Esophagus squamous epithelium (tissue), 5 donors: Measurements from ENCODE around the gene ANKFN1. TPM values are rescaled to one million over a fixed set of nuclear protein-coding genes. Genes with fewer than 3 reads are reported as not detected.

Experiments used
- DNase-seq: peaks from one replicate; lab custom pipeline; 2025; lab: John Stamatoyannopoulos, UW
- H3K27ac ChIP-seq, 4 donors: fragments of 200-600 bp; sonication (generic); one replicate each; pipeline ENCODE4 v1.5.1; 2016 to 2019; ENCODE audit warnings: mild to moderate bottlenecking in 1 of 4
- H3K27me3 ChIP-seq, 4 donors: fragments of 200-600 bp; sonication (generic); 1 replicate in 3 of 4; 2 replicates in 1 of 4; pipeline versions ENCODE4 v1.5.1 to v1.6.0; 2017 to 2021; ENCODE audit warnings: antibody characterized with exemption in 1 of 4
- H3K36me3 ChIP-seq, 3 donors: fragments of 200-600 bp; sonication (generic); one replicate each; pipeline ENCODE4 v1.5.1; 2016 to 2019
- H3K4me1 ChIP-seq, 3 donors: fragments of 200-600 bp; sonication (generic); one replicate each; pipeline ENCODE4 v1.5.1; 2017 to 2019
- H3K4me3 ChIP-seq, 4 donors: fragments of 200-600 bp; sonication (generic); 1 replicate in 3 of 4; 2 replicates in 1 of 4; pipeline ENCODE4 v1.5.1; 2016 to 2019; ENCODE audit warnings: mild to moderate bottlenecking in 2 of 4, moderate library complexity in 1 of 4
- H3K9me3 ChIP-seq, 3 donors: fragments of 200-600 bp; sonication (generic); one replicate each; pipeline ENCODE4 v1.5.1; 2016 to 2019
- POLR2A ChIP-seq, 4 donors: fragments of 450-650 bp; IDR thresholded peaks; one replicate each; pipeline ENCODE4 v1.6.1; 2017; ENCODE audit warnings: antibody characterized with exemption in 4 of 4, mild to moderate bottlenecking in 4 of 4, moderate library complexity in 3 of 4
- WGBS, 2 donors: methylation state at CpG; one replicate each; pipeline ENCODE4 v1.1.5; 2018; 5-methylcytosine and 5-hydroxymethylcytosine counted together
- intact Hi-C: fragments of 100-400 bp; cut with DNase I; formaldehyde crosslinking; loops from one replicate; pipeline ENCODE4 v1.15.0; 2022
- total RNA-seq, 4 donors: library from RNA; depleted of rRNA; stranded (reverse); fragments of >200 nt; gene quantifications; one replicate each; pipeline ENCODE4 v1.1.0, GENCODE V29; 2016
- TF ChIP-seq, protein P1 (sequence below), 6 experiments: fragments of 450-650 bp in 4 of 6; fragments of 200-600 bp in 2 of 6; sonication (generic) in 2 of 6; IDR thresholded peaks; one replicate each; pipeline ENCODE4 v1.5.1; 2016 to 2019; ENCODE audit warnings: antibody characterized with exemption in 6 of 6, mild to moderate bottlenecking in 4 of 6, moderate library complexity in 4 of 6
- donor health status: DM: yes; HTN: yes; CAD: no.

ANKFN1 gene
- total RNA-seq, 4 donors from 2014 or later, result under 0.01 to 0.31 TPM; not detected in 2

- Histone ChIP-seq H3K4me1 (no peaks in the 10 kb centered on the region), H3K36me3 (no peaks in the 10 kb centered on the region), H3K9me3 (no peaks in the 10 kb centered on the region), H3K4me3 (no peak overlapping the region), H3K27ac (no peak overlapping the region), H3K27me3 (peaks cover 0 to 43% (median 0%) of the 10 kb centered on the region in 4 donors)
- intact Hi-C loops, result no loop called here
- no peak for DNase-seq
- TF ChIP-seq, protein P1, sequence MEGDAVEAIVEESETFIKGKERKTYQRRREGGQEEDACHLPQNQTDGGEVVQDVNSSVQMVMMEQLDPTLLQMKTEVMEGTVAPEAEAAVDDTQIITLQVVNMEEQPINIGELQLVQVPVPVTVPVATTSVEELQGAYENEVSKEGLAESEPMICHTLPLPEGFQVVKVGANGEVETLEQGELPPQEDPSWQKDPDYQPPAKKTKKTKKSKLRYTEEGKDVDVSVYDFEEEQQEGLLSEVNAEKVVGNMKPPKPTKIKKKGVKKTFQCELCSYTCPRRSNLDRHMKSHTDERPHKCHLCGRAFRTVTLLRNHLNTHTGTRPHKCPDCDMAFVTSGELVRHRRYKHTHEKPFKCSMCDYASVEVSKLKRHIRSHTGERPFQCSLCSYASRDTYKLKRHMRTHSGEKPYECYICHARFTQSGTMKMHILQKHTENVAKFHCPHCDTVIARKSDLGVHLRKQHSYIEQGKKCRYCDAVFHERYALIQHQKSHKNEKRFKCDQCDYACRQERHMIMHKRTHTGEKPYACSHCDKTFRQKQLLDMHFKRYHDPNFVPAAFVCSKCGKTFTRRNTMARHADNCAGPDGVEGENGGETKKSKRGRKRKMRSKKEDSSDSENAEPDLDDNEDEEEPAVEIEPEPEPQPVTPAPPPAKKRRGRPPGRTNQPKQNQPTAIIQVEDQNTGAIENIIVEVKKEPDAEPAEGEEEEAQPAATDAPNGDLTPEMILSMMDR (IDR thresholded peaks at IDR 0.05), result no peak
- TF ChIP-seq POLR2A (IDR thresholded peaks at IDR 0.05), result no peak
- WGBS, 2 donors, result 32 to 49% methylated on average over 5 of the region's 5 CpGs
These were observed 172.7 kb downstream of the ANKFN1 start for GRCh38 chr17:56326001-56326359.

- 19 to 23% methylated on average over 1 of the region's 1 CpG for WGBS, 2 donors
- H3K4me1 ChIP-seq, result no peaks in the 10 kb centered on the region
- H3K36me3 ChIP-seq, result no peaks in the 10 kb centered on the region
- H3K4me3 ChIP-seq, result no peak overlapping the region
- intact Hi-C loops, result no loop called here
- no peaks in the 10 kb centered on the region for H3K27me3 ChIP-seq
- TF ChIP-seq, protein P1 (IDR thresholded peaks at IDR 0.05), result no peak
- TF ChIP-seq POLR2A (IDR thresholded peaks at IDR 0.05), result no peak
- H3K9me3 ChIP-seq, result no peaks in the 10 kb centered on the region
- no peak for DNase-seq
- H3K27ac ChIP-seq, result no peak overlapping the region
These were observed 194.4 kb downstream of the ANKFN1 start for GRCh38 chr17:56347639-56348038.

DNA sequence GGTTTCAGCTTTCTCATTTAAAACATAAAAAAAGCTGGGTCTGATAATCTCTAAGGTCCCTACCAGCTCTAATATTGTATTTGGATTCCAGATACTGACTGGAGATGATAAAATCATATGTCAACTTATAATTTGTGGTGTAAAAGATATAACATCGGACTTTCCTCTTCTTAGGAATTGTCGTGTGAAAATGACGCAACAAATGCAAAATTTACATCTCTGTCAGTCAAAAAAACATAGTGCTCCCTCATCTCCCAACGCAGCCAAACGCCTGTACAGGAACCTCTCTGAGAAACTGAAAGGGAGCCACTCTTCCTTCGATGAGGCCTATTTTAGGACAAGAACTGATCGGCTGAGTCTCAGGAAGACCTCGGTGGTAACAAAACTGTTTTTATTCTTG is 197.3 kb downstream of the ANKFN1 start:
- H3K9me3 ChIP-seq, result no peaks in the 10 kb centered on the region
- DNase-seq, result no peak
- no peaks in the 10 kb centered on the region for H3K4me1 ChIP-seq
- no peak overlapping the region for H3K27ac ChIP-seq
- TF ChIP-seq, protein P1 (IDR thresholded peaks at IDR 0.05), result no peak
- TF ChIP-seq POLR2A (IDR thresholded peaks at IDR 0.05), result no peak
- no peaks in the 10 kb centered on the region for H3K36me3 ChIP-seq
- WGBS, 2 donors, result 77 to 84% methylated on average over 8 of the region's 8 CpGs
- no peak overlapping the region for H3K4me3 ChIP-seq
- no peaks in the 10 kb centered on the region for H3K27me3 ChIP-seq
- intact Hi-C loops, result no loop called here

DNA sequence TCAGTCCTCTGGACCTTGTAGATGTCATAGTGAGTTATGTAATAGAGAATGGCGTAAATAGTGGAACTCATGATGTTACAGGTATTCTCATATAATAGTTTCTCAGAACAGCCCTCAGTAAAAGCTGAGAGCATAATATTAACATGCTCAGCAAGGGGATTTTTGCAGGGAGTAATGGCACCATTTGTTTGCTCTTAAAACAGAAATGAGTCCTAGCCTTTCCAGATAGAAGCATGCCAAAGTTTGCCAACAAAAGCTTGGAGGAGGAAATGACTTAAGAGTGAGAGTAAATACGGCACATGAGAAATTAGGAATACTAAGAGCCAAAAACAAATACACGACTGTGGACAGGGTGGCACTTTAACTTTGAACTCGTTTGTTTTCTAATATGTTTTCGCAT is 198.4 kb downstream of the ANKFN1 start:
- no peak for DNase-seq
- Histone ChIP-seq H3K27me3 (no peaks in the 10 kb centered on the region), H3K27ac (no peak overlapping the region), H3K4me3 (no peak overlapping the region), H3K36me3 (no peaks in the 10 kb centered on the region), H3K9me3 (no peaks in the 10 kb centered on the region), H3K4me1 (no peaks in the 10 kb centered on the region)
- no peak for TF ChIP-seq POLR2A (IDR thresholded peaks at IDR 0.05)
- TF ChIP-seq, protein P1 (IDR thresholded peaks at IDR 0.05), result no peak
- intact Hi-C loops, result no loop called here
- 51 to 61% methylated on average over 5 of the region's 5 CpGs for WGBS, 2 donors

DNA sequence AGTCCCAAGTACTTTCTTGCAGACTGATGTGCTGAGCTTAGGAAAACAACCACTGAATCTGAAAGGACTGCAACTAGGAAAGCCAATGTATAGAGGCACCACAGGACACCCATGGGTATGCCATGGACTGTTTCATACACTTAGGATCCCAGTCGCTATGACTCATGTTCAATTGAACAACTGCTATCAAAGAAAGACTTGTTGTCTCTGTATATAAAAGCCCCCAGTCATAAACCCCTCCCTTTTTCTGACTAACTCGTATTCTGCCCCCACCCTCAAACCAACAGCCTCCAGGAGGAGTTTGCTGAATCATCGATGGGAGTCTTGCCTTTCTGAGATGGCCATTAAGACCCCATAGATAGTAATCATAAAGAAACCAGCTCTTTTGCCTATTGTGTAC is 205.4 kb downstream of the ANKFN1 start:
- TF ChIP-seq, protein P1 (IDR thresholded peaks at IDR 0.05), result no peak
- TF ChIP-seq POLR2A (IDR thresholded peaks at IDR 0.05), result no peak
- Histone ChIP-seq H3K36me3 (no peaks in the 10 kb centered on the region), H3K9me3 (no peaks in the 10 kb centered on the region), H3K27ac (no peak overlapping the region), H3K4me3 (no peak overlapping the region), H3K27me3 (no peaks in the 10 kb centered on the region), H3K4me1 (no peaks in the 10 kb centered on the region)
- WGBS, 2 donors, result 52 to 64% methylated on average over 3 of the region's 3 CpGs
- intact Hi-C loops, result no loop called here
- DNase-seq, result no peak
